Measurements from ENCODE around the gene BRD3.
A peak's percentile ranks its signal among the peaks of the same experiment; 100 is the strongest.

BRD3 gene

DNA sequence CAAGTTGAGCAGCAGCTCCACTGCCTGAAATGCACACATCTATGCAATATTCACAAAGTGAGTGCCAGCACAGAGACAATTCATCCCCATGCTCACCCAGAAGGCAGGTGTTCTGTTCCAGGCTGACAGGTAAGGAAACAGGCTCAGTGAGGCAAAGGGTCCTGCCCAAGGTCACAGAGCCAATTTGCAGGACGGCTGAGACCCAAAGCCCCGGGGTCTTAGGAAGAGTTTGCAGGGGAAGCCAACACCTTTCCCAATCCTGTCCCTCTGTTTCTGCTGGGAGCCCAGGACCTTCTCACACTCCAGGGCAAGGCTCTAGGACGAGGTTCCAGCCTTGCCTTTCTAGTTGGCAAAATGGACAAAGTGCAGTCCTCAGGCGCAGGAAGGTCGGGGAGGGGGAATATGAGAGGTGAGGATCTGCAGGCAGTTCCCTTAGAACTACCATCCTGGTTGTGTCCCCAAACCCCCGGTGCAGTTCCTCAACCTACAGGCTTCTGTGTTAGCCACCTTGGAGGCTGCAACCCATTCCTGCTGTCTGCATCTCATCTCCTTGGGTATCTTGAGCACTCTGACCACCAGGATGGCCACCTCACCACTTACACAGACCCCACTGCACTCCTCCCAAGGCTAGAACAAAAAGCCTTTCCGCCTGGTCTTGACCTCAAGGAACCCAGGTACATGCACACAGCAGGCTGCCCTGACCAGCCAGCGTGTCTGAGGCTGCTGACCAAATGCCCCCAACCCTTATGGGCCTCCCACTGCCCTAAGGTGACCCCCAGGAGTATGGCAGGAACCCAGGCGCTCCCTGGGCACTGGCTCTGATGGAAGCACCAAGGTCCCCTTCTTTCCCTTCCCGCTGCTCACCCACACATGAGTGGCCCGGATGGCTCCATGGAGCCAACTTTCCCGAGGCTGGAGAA, 1.9 kb upstream of the BRD3 start:
- H2AFZ ChIP-seq (ENCODE audit: low read length): peak overlapping the region; percentile 98; the same call in 1 of the 2 replicates
- peaks cover 18% of the 10 kb centered on the region for H3K4me1 ChIP-seq (ENCODE audit: insufficient read depth, low read length, poor library complexity, severe bottlenecking)
- peak overlapping the region; percentile 81 for H3K4me3 ChIP-seq (ENCODE audit: low read length, poor library complexity, severe bottlenecking)
- no peaks in the 10 kb centered on the region for H3K9me2 ChIP-seq (replicated peaks; ENCODE audit: low read depth, low read length)
- no peaks in the 10 kb centered on the region for H3K27me3 ChIP-seq (ENCODE audit: insufficient read depth, low read length, poor library complexity, severe bottlenecking)
- no peaks in the 10 kb centered on the region for H3K9me3 ChIP-seq (ENCODE audit: insufficient read depth, low read depth, low read length)
- TF ChIP-seq, protein P1, sequence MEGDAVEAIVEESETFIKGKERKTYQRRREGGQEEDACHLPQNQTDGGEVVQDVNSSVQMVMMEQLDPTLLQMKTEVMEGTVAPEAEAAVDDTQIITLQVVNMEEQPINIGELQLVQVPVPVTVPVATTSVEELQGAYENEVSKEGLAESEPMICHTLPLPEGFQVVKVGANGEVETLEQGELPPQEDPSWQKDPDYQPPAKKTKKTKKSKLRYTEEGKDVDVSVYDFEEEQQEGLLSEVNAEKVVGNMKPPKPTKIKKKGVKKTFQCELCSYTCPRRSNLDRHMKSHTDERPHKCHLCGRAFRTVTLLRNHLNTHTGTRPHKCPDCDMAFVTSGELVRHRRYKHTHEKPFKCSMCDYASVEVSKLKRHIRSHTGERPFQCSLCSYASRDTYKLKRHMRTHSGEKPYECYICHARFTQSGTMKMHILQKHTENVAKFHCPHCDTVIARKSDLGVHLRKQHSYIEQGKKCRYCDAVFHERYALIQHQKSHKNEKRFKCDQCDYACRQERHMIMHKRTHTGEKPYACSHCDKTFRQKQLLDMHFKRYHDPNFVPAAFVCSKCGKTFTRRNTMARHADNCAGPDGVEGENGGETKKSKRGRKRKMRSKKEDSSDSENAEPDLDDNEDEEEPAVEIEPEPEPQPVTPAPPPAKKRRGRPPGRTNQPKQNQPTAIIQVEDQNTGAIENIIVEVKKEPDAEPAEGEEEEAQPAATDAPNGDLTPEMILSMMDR (conservative IDR thresholded peaks at IDR 0.05; ENCODE audit: low read length): no peak
- no peak for TF ChIP-seq EZH2phosphoT487 (IDR thresholded peaks at IDR 0.05; ENCODE audit: borderline replicate concordance)
- peaks cover 23% of the 10 kb centered on the region for H4K20me1 ChIP-seq (ENCODE audit: insufficient read depth, low read length, poor library complexity, severe bottlenecking)
- H3K79me2 ChIP-seq (ENCODE audit: insufficient read depth, low read length): peaks cover 26% of the 10 kb centered on the region
- H3F3A ChIP-seq (ENCODE audit: low read depth): 0 out of 2 replicates have a peak, but pooled peaks cover 2% of the 10 kb centered on the region
- no peak overlapping the region for H3K9ac ChIP-seq (ENCODE audit: low read depth, low read length, poor library complexity, severe bottlenecking)
- peak overlapping the region; percentile 93 for H3K4me2 ChIP-seq (ENCODE audit: low read depth, low read length, poor library complexity, severe bottlenecking)
- H3K36me3 ChIP-seq (ENCODE audit: insufficient read depth, low read length): no peaks in the 10 kb centered on the region

DNA sequence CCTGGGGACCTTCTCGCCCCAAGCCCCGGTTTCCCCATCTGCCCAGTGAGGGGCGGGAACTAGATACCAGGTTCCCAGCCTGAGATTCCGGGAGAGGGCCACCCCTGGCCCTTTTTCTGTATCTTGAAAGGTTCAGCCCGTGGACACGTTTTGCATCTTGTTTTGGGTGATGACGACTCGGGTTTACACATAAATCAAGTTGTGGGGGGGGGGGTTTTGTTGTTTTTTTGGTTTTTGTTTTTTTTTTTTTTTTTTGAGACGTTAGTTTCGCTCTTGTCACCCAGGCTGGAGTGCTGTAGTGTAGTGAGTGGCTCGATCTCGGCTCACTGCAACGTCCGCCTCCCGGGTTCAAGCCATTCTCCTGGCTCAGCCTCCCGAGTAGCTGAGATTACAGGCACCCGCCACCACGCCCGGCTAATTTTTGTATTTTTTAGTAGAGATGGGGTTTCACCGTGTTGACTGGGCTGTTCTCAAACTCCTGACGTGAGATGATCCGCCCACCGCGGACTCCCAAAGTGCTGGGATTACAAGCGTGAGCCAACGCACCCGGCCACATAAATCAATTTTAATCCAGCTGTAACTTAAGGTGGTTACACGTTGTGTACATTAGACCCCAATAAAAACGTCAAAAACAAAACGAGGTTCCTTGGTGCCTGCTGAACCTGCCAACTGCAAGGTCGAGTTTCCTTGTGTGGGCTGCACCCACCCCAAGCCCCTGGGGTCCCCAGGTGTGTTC, 1.1 kb upstream of the BRD3 start:
- Histone ChIP-seq H3K9me3 (ENCODE audit: insufficient read depth, low read depth, low read length) (no peaks in the 10 kb centered on the region), H3K9me2 (replicated peaks; ENCODE audit: low read depth, low read length) (no peaks in the 10 kb centered on the region), H3K4me3 (ENCODE audit: low read length, poor library complexity, severe bottlenecking) (peak overlapping the region; percentile 81), H3K36me3 (ENCODE audit: insufficient read depth, low read length) (no peaks in the 10 kb centered on the region), H4K20me1 (ENCODE audit: insufficient read depth, low read length, poor library complexity, severe bottlenecking) (peaks cover 31% of the 10 kb centered on the region), H3K4me2 (ENCODE audit: low read depth, low read length, poor library complexity, severe bottlenecking) (peak overlapping the region; percentile 93), H3K4me1 (ENCODE audit: insufficient read depth, low read length, poor library complexity, severe bottlenecking) (peaks cover 23% of the 10 kb centered on the region), H3K27me3 (ENCODE audit: insufficient read depth, low read length, poor library complexity, severe bottlenecking) (no peaks in the 10 kb centered on the region), H3K9ac (ENCODE audit: low read depth, low read length, poor library complexity, severe bottlenecking) (peak overlapping the region; percentile 60), H3F3A (ENCODE audit: low read depth) (0 out of 2 replicates have a peak, but pooled peaks cover 2% of the 10 kb centered on the region), H3K79me2 (ENCODE audit: insufficient read depth, low read length) (peaks cover 34% of the 10 kb centered on the region), H2AFZ (ENCODE audit: low read length) (peak overlapping the region; percentile 98)
- TF ChIP-seq, protein P1 (conservative IDR thresholded peaks at IDR 0.05; ENCODE audit: low read length): no peak
- TF ChIP-seq EZH2phosphoT487 (IDR thresholded peaks at IDR 0.05; ENCODE audit: borderline replicate concordance): no peak

DNA sequence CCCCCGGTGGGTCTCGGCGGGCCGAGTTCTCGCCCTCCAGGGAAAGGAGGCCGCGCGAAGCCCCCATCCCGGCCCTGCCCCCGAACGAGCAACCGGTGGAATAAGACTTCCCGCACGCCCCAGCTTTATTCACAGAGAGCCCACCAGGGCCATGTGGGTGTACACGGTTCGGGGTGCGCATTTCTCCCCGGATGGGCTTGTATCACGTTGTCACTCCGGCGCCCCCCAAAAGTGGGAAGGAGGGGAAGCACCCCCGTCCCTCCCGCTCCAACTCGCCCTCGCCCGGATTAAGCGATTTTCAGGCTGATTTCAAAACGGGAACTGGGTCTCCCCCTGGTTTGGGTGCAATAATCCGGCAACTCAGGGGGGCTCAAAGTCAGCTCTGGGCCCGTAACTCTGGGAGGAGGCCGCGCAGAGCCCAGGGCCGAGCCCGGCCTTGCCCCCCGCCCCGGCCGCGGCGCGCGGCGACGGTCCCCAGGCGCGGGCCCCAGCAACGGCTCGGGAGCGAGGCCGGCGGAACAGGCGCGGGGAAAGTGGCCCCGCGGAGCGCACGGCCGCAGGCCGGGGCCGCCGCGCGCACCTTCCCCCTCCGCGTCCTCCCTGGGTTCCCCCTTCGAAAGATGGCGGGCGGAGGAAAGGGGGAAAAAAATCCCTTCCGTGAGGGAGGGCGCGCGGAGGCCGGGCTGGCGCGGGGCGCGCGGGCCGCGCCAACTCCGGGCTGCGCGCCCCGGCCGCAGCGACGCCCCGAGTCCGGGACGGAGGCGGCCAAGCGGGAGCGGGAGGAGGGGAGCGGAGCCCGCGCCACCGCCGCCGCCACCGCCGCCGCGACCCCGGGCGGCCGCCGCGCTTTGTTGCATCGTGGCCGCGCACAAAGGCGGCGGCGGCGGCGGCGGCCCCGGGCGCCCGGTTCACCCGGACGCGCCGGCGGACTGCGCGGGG, 644 bp downstream of the BRD3 start:
- peak overlapping the region; percentile 85 for H3K4me2 ChIP-seq (ENCODE audit: low read depth, low read length, poor library complexity, severe bottlenecking)
- H4K20me1 ChIP-seq (ENCODE audit: insufficient read depth, low read length, poor library complexity, severe bottlenecking): peaks cover 47% of the 10 kb centered on the region
- H3K4me3 ChIP-seq (ENCODE audit: low read length, poor library complexity, severe bottlenecking): peak overlapping the region; percentile 84
- H3K9ac ChIP-seq (ENCODE audit: low read depth, low read length, poor library complexity, severe bottlenecking): peak overlapping the region; percentile 92
- H3K9me3 ChIP-seq (ENCODE audit: insufficient read depth, low read depth, low read length): no peaks in the 10 kb centered on the region
- H3K27me3 ChIP-seq (ENCODE audit: insufficient read depth, low read length, poor library complexity, severe bottlenecking): no peaks in the 10 kb centered on the region
- no peak overlapping the region for H2AFZ ChIP-seq (ENCODE audit: low read length)
- H3K4me1 ChIP-seq (ENCODE audit: insufficient read depth, low read length, poor library complexity, severe bottlenecking): peaks cover 23% of the 10 kb centered on the region
- H3F3A ChIP-seq (ENCODE audit: low read depth): 0 out of 2 replicates have a peak, but pooled peaks cover 2% of the 10 kb centered on the region
- H3K36me3 ChIP-seq (ENCODE audit: insufficient read depth, low read length): no peaks in the 10 kb centered on the region
- H3K9me2 ChIP-seq (replicated peaks; ENCODE audit: low read depth, low read length): no peaks in the 10 kb centered on the region
- TF ChIP-seq, protein P1 (conservative IDR thresholded peaks at IDR 0.05; ENCODE audit: low read length): no peak
- H3K79me2 ChIP-seq (ENCODE audit: insufficient read depth, low read length): peaks cover 52% of the 10 kb centered on the region
